HepG2 (cell line): ENCODE results near the gene RGS19. TPM values are rescaled to one million over a fixed set of nuclear protein-coding genes. Genes with fewer than 3 reads are reported as not detected.

Experiments used
- ATAC-seq: fragments of 200-7000 bp; cut with Tn5 transposase; 3 replicates; pipeline ENCODE4 v1.9.1; 2020; ENCODE audit warnings: mild to moderate bottlenecking, moderate library complexity
- BruUV-seq: library from RNA; stranded (reverse); fragments of 400-500 nt; replicated peaks from 2 replicates; lab custom pipeline; 2021; lab: Mats Ljungman, UMichigan
- CTCF ChIA-PET: fragments of 300-600 bp; formaldehyde crosslinking; extraction: SDS; loops from one replicate; lab custom pipeline; 2021; ENCODE audit warnings: low total read pairs, inconsistent platforms, low intra/inter-chr PET ratio; lab: Yijun Ruan, JAX
- POLR2A ChIA-PET: fragments of 350-600 bp; sonication (Branson Sonifier 250); formaldehyde crosslinking; loops from one replicate; lab custom pipeline; 2020; ENCODE audit warnings: antibody characterized with exemption, inconsistent platforms; lab: Yijun Ruan, JAX
- DNase-seq: peaks from one replicate; pipeline ENCODE4 v3.0.0-alpha.2; 2015; ENCODE audit warnings: low spot score
- FAIRE-seq: peaks from 3 replicates; lab custom pipeline; 2011; peaks lifted over from hg19 to GRCh38; lab: Jason Lieb, UNC
- H2AFZ ChIP-seq: one replicate; pipeline ENCODE4 v1.6.1; 2011; ENCODE audit warnings: low read length, inconsistent platforms
- H3K27ac ChIP-seq: fragments of 300-600 bp; 3 replicates; pipeline ENCODE4 v1.8.0; 2011; ENCODE audit warnings: mixed run types, mild to moderate bottlenecking, mixed read lengths, low read length, inconsistent platforms; ENCODE audit not compliant: insufficient read depth; ENCODE audit errors: extremely low read length
- H3K27me3 ChIP-seq, 2 experiments: fragments of 200-600 bp in 1 of 2; 2 replicates in 1 of 2; 3 replicates in 1 of 2; pipeline versions ENCODE4 v1.6.0 to v1.8.0; 2011; ENCODE audit warnings: low read length in 2 of 2, mild to moderate bottlenecking in 2 of 2, moderate library complexity in 2 of 2, inconsistent platforms in 1 of 2; ENCODE audit not compliant: insufficient read depth in 2 of 2, control insufficient read depth in 1 of 2
- H3K36me3 ChIP-seq, 2 experiments: fragments of 200-600 bp in 1 of 2; replicated peaks in 1 of 2; 2 replicates in 1 of 2; 3 replicates in 1 of 2; pipeline versions ENCODE4 v1.5.1 to v1.8.0; 2011; ENCODE audit warnings: low read length in 2 of 2, inconsistent platforms in 1 of 2; ENCODE audit not compliant: insufficient read depth in 2 of 2, control insufficient read depth in 1 of 2
- H3K4me1 ChIP-seq: 2 replicates; pipeline ENCODE4 v1.5.1; 2012; ENCODE audit warnings: low read length, inconsistent platforms; ENCODE audit not compliant: insufficient read depth
- H3K4me2 ChIP-seq: 2 replicates; pipeline ENCODE4 v1.6.0; 2011; ENCODE audit warnings: low read depth, low read length, inconsistent platforms
- H3K4me3 ChIP-seq, 3 experiments: fragments of 200-600 bp in 1 of 3; sonication (generic), shearing (Covaris generic) in 1 of 3; replicated peaks in 1 of 3; 2 replicates each; pipeline ENCODE4 v1.5.1; 2011 to 2016; ENCODE audit warnings: low read length in 3 of 3, inconsistent platforms in 2 of 3, low read depth in 2 of 3, mild to moderate bottlenecking in 2 of 3, control low read depth in 1 of 3, mixed read lengths in 1 of 3; ENCODE audit not compliant: insufficient read depth in 1 of 3
- H3K79me2 ChIP-seq: one replicate; pipeline ENCODE4 v1.6.1; 2011; ENCODE audit warnings: low read length, inconsistent platforms; ENCODE audit not compliant: insufficient read depth
- H3K9ac ChIP-seq: 2 replicates; pipeline ENCODE4 v1.6.0; 2011; ENCODE audit warnings: mild to moderate bottlenecking, low read depth, low read length, inconsistent platforms; ENCODE audit not compliant: insufficient read depth
- H3K9me3 ChIP-seq: 2 replicates; pipeline ENCODE4 v1.5.1; 2012; ENCODE audit warnings: mild to moderate bottlenecking, low read length
- H4K20me1 ChIP-seq: 2 replicates; pipeline ENCODE4 v1.6.0; 2011; ENCODE audit warnings: inconsistent platforms, mild to moderate bottlenecking, low read length, moderate library complexity; ENCODE audit not compliant: insufficient read depth
- AGO2 ChIP-seq: fragments of 200-400 bp; formaldehyde crosslinking; optimal IDR thresholded peaks from 2 replicates; pipeline ENCODE3; 2017; ENCODE audit warnings: mild to moderate bottlenecking, low read depth, low read length, moderate library complexity
- ATM ChIP-seq: fragments of 450-650 bp; IDR thresholded peaks from 2 replicates; pipeline ENCODE4 v1.7.1; 2017; ENCODE audit warnings: mild to moderate bottlenecking, borderline replicate concordance
- CREBL2 ChIP-seq: sonication (generic); formaldehyde crosslinking; IDR thresholded peaks from 2 replicates; pipeline ENCODE4 v1.8.1; 2023; ENCODE audit warnings: missing genetic modification reagents, mild to moderate bottlenecking, borderline replicate concordance
- ELF1 ChIP-seq: sonication (generic); formaldehyde crosslinking; IDR thresholded peaks from 2 replicates; pipeline ENCODE4 v1.4.0; 2020; ENCODE audit warnings: missing genetic modification reagents
- HIC2 ChIP-seq: sonication (generic); formaldehyde crosslinking; IDR thresholded peaks from 2 replicates; pipeline ENCODE4 v1.9.0; 2022; ENCODE audit warnings: low read depth, missing genetic modification reagents
- HOXA9 ChIP-seq: sonication (generic); formaldehyde crosslinking; IDR thresholded peaks from 2 replicates; pipeline ENCODE4 v1.8.1; 2022; ENCODE audit warnings: missing genetic modification reagents, mild to moderate bottlenecking, moderate library complexity, borderline replicate concordance
- KLF15 ChIP-seq: sonication (generic); formaldehyde crosslinking; IDR thresholded peaks from 2 replicates; pipeline ENCODE4 v1.8.1; 2023; ENCODE audit warnings: borderline replicate concordance, mild to moderate bottlenecking, inconsistent platforms, missing genetic modification reagents, mixed read lengths
- LBX2 ChIP-seq: sonication (generic); formaldehyde crosslinking; IDR thresholded peaks from 2 replicates; pipeline ENCODE4 v1.5.0; 2020; ENCODE audit warnings: missing genetic modification reagents, mild to moderate bottlenecking, borderline replicate concordance
- MTF2 ChIP-seq: sonication (generic); formaldehyde crosslinking; IDR thresholded peaks from 2 replicates; pipeline ENCODE4 v1.5.0; 2020; ENCODE audit warnings: missing genetic modification reagents, borderline replicate concordance
- REXO4 ChIP-seq: sonication (generic); formaldehyde crosslinking; IDR thresholded peaks from 2 replicates; pipeline ENCODE4 v1.8.0; 2022; ENCODE audit warnings: missing genetic modification reagents, mild to moderate bottlenecking, borderline replicate concordance
- SRSF4 ChIP-seq: fragments of 200-400 bp; formaldehyde crosslinking; IDR thresholded peaks from one replicate; pipeline ENCODE4 v1.6.1; 2018; ENCODE audit warnings: mild to moderate bottlenecking, low read depth, low read length, moderate library complexity; ENCODE audit not compliant: poor library complexity, severe bottlenecking
- TRIM24 ChIP-seq: sonication (generic); formaldehyde crosslinking; IDR thresholded peaks from 2 replicates; pipeline ENCODE4 v1.8.0; 2022; ENCODE audit warnings: mild to moderate bottlenecking, missing genetic modification reagents
- ZBTB43 ChIP-seq: sonication (generic); formaldehyde crosslinking; conservative IDR thresholded peaks from 2 replicates; pipeline ENCODE4 v1.4.0; 2020; ENCODE audit warnings: missing genetic modification reagents
- ZEB1 ChIP-seq: IDR thresholded peaks from 2 replicates; pipeline ENCODE4 v1.6.1; 2012; ENCODE audit warnings: mild to moderate bottlenecking, low read depth, inconsistent platforms; ENCODE audit not compliant: insufficient replicate concordance
- ZNF224 ChIP-seq: sonication (generic); formaldehyde crosslinking; IDR thresholded peaks from 2 replicates; pipeline ENCODE4 v1.5.0; 2020; ENCODE audit warnings: mild to moderate bottlenecking, missing genetic modification reagents
- ZNF572 ChIP-seq: sonication (generic); formaldehyde crosslinking; IDR thresholded peaks from 2 replicates; pipeline ENCODE4 v1.5.1; 2020; ENCODE audit warnings: mild to moderate bottlenecking, missing genetic modification reagents
- ZNF772 ChIP-seq: sonication (generic); formaldehyde crosslinking; IDR thresholded peaks from 2 replicates; pipeline ENCODE4 v1.5.0; 2020; ENCODE audit warnings: mild to moderate bottlenecking, missing genetic modification reagents
- ZXDC ChIP-seq: sonication (generic); formaldehyde crosslinking; IDR thresholded peaks from 2 replicates; pipeline ENCODE4 v1.5.0; 2020; ENCODE audit warnings: mild to moderate bottlenecking, missing genetic modification reagents
- WGBS: methylation state at CpG from one replicate; pipeline ENCODE4 v1.1.6; 2017; ENCODE audit warnings: low lambda C conversion rate; 5-methylcytosine and 5-hydroxymethylcytosine counted together
- in situ Hi-C: cut with HindIII; loops from 2 replicates; pipeline ENCODE4 v1.10.0; 2017; ENCODE audit warnings: low pct_unique_long_range_greater_than_20kb; ENCODE audit not compliant: extremely low pct_ligation_motif_present
- intact Hi-C: fragments of 100-400 bp; cut with micrococcal nuclease; formaldehyde crosslinking; loops from one replicate; pipeline ENCODE4 v1.10.0; 2022; ENCODE audit not compliant: unreplicated experiment
- polyA plus RNA-seq, 8 experiments: library from polyadenylated mRNA; depleted of rRNA in 3 of 8; stranded (reverse) in 7 of 8; unstranded in 1 of 8; fragments of >200 nt; fragmentation: Illumina TruSeq in 4 of 8; extraction: Trizol in 4 of 8; gene quantifications; 2 replicates each; pipeline versions ENCODE4 v1.2.1 to v1.2.3, GENCODE V29; 2011 to 2016; ENCODE audit warnings: low read depth in 4 of 8, missing spikeins in 1 of 8, mixed read lengths in 1 of 8; ENCODE audit not compliant: insufficient read depth in 1 of 8
- total RNA-seq, 5 experiments: library from RNA; depleted of rRNA; stranded (reverse); fragments of >200 nt; fragmentation: Illumina TruSeq; extraction: Trizol; gene quantifications; 2 replicates each; pipeline ENCODE4 v1.2.3, GENCODE V29; 2016; ENCODE audit warnings: low read depth in 1 of 5

The RGS19 gene
- total and polyA plus RNA-seq, 2 of the 13 experiments (the other 11 are each of a cell fraction or from before 2014, with no cell fraction given): 10.7 to 11.9 TPM

GRCh38 chr20:64051033-64051452 is 28.3 kb downstream of the RGS19 start:
- DNase-seq (no peak), ATAC-seq (no peak), FAIRE-seq (no peak)
- no peaks in the 10 kb centered on the region for H3K36me3 ChIP-seq
- ChIA-PET POLR2A (interaction anchor here (0.6 to 9.4 kb wide), 14 partner anchors 8 to 393 kb away, joined by 3 to 252 read pairs (median 5); partner anchors contain the start of genes C20orf204, OPRL1, PRPF6 and RGS19), CTCF (no interaction called here)
- no peaks in the 10 kb centered on the region for H4K20me1 ChIP-seq
- H3K4me3 ChIP-seq: peak overlapping the region; percentile 65 to 88 (median 77); a peak in 5 of 6 replicates
- peak overlapping the region; percentile 68 for H3K27ac ChIP-seq
- 44% methylated on average over 11 of the region's 11 CpGs for WGBS
- peaks cover 4% of the 10 kb centered on the region for H3K79me2 ChIP-seq
- peak overlapping the region; percentile 79 for H3K9ac ChIP-seq
- H3K27me3 ChIP-seq: no peaks in the 10 kb centered on the region; a peak in 1 of 5 replicates
- no peak overlapping the region for H2AFZ ChIP-seq
- peaks cover 69% of the 10 kb centered on the region for H3K4me1 ChIP-seq
- in situ Hi-C loops: no loop called here
- intact Hi-C loops: no loop called here
- no TSS peak for BruUV-seq
- H3K4me2 ChIP-seq: peak overlapping the region; percentile 98
- H3K9me3 ChIP-seq: no peaks in the 10 kb centered on the region
- TF ChIP-seq ZNF224 (CRISPR knock-in tag) (no peak), ATM (no peak), TRIM24 (CRISPR knock-in tag) (no peak), LBX2 (CRISPR knock-in tag) (peak; percentile 74; the same call in 1 of the 2 replicates), ZEB1 (peak; percentile 4), CREBL2 (CRISPR knock-in tag) (peak; percentile 59; the same call in 1 of the 2 replicates), HOXA9 (CRISPR knock-in tag) (0 out of 2 replicates have a peak, but pooled peaks have one; percentile 54), ELF1 (CRISPR knock-in tag) (no peak), ZNF772 (no peak), MTF2 (CRISPR knock-in tag) (no peak), ZNF572 (CRISPR knock-in tag) (no peak; the same call in 1 of the 2 replicates), ZXDC (CRISPR knock-in tag) (peak; percentile 55; the same call in 1 of the 2 replicates), KLF15 (CRISPR knock-in tag) (no peak), REXO4 (CRISPR knock-in tag) (0 out of 2 replicates have a peak, but pooled peaks have one; percentile 4), HIC2 (CRISPR knock-in tag) (0 out of 2 replicates have a peak, but pooled peaks have one; percentile 10), ZBTB43 (CRISPR knock-in tag) (no peak), AGO2 (peak; percentile 80), SRSF4 (no peak)
